ENCODE results near the gene PRSS3. TPM values are rescaled to one million over a fixed set of nuclear protein-coding genes. Genes with fewer than 3 reads are reported as not detected.
"Not testable (repeated sequence)": the region's sequence is repeated elsewhere in the genome, so short reads cannot be mapped to it uniquely, and the experiment has no call there.

Gene PRSS3
- polyA plus RNA-seq, 2 donors: 112 to 165 TPM

GRCh38 chr9:33827285-33827684 lies 31.9 kb downstream of the PRSS3 start:
- H3K27ac ChIP-seq (ENCODE audit: low read depth in 2 of 2, low read length in 1 of 2); H3K27me3 ChIP-seq (ENCODE audit: control insufficient read depth in 1 of 2, insufficient read depth in 2 of 2, low read length in 2 of 2); H3K36me3 ChIP-seq (ENCODE audit: control insufficient read depth in 2 of 2, insufficient read depth in 2 of 2, low read length in 1 of 2); H3K4me1 ChIP-seq (ENCODE audit: control insufficient read depth in 2 of 2, insufficient read depth in 2 of 2, low read length in 1 of 2); H3K9me3 ChIP-seq (ENCODE audit: control insufficient read depth in 2 of 2, insufficient read depth in 1 of 2, low read depth in 1 of 2, low read length in 1 of 2); H3K4me3 ChIP-seq (ENCODE audit: low read depth in 1 of 2, low read length in 2 of 2): not testable (repeated sequence)
- WGBS, 2 donors: 95 to 99% methylated on average over 11 of the region's 11 CpGs

DNA sequence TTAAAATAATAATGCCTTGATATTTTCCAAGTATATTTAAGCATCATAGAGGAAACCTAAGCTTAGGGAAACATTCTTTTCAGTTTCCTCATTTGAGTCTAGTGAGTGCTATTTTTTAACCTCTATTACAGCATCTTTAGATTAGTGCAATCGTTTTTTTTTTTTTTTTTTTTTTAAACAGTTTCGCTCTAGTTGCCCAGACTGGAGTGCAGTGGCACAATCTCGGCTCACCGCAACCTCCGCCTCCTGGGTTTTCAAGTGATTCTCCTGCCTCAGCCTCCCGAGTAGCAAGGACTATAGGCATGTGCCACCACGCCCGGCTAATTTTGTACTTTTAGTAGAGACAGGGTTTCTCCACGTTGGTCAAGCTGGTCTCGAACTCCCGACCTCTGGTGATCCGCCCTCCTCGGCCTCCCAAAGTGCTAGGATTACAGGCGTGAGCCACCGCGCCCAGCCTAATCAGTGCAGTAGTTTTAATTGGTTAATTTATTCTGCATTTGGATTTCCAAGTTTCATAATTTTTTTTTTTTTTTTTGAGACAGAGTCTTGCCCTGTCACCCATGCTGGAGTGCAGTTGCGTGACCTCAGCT lies 34.4 kb downstream of the PRSS3 start:
- H3K27me3 ChIP-seq (ENCODE audit: control insufficient read depth in 1 of 2, insufficient read depth in 2 of 2, low read length in 2 of 2); H3K9me3 ChIP-seq (ENCODE audit: control insufficient read depth in 2 of 2, insufficient read depth in 1 of 2, low read depth in 1 of 2, low read length in 1 of 2); H3K36me3 ChIP-seq (ENCODE audit: control insufficient read depth in 2 of 2, insufficient read depth in 2 of 2, low read length in 1 of 2); H3K27ac ChIP-seq (ENCODE audit: low read depth in 2 of 2, low read length in 1 of 2); H3K4me3 ChIP-seq (ENCODE audit: low read depth in 1 of 2, low read length in 2 of 2); H3K4me1 ChIP-seq (ENCODE audit: control insufficient read depth in 2 of 2, insufficient read depth in 2 of 2, low read length in 1 of 2): not testable (repeated sequence)
- 92 to 93% methylated on average over 17 of the region's 17 CpGs for WGBS, 2 donors

GRCh38 chr9:33835625-33836260 lies 40.4 kb downstream of the PRSS3 start:
- Histone ChIP-seq H3K27me3 (ENCODE audit: control insufficient read depth in 1 of 2, insufficient read depth in 2 of 2, low read length in 2 of 2) (no peaks in the 10 kb centered on the region), H3K36me3 (ENCODE audit: control insufficient read depth in 2 of 2, insufficient read depth in 2 of 2, low read length in 1 of 2) (no peaks in the 10 kb centered on the region), H3K9me3 (ENCODE audit: control insufficient read depth in 2 of 2, insufficient read depth in 1 of 2, low read depth in 1 of 2, low read length in 1 of 2) (no peaks in the 10 kb centered on the region), H3K27ac (ENCODE audit: low read depth in 2 of 2, low read length in 1 of 2) (peak overlapping the region in 1 of 2 donors; percentile 74), H3K4me3 (ENCODE audit: low read depth in 1 of 2, low read length in 2 of 2) (no peak overlapping the region), H3K4me1 (ENCODE audit: control insufficient read depth in 2 of 2, insufficient read depth in 2 of 2, low read length in 1 of 2) (peaks cover 0 to 3% of the 10 kb centered on the region in 2 donors)
- WGBS, 2 donors: 69 to 78% methylated on average over 11 of the region's 11 CpGs

DNA sequence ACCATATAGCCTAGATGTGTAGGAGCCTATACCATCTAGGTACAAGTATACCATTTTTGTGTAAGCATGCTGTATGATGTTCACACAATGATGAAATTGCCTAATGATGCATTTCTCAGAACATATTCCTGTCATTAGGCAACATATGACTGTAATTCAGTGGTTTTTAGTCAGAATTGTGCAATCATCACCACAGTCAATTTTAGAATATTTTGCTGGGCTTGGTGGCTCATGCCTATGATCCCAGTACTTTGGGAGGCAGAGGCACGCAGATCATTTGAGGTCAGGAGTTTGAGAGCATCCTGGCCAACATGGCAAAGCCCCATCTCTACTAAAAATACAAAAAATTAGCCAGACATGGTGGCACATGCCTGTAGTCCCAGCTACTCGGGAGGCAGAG lies 40.9 kb downstream of the PRSS3 start:
- H3K27ac ChIP-seq (ENCODE audit: low read depth in 2 of 2, low read length in 1 of 2): peak overlapping the region in 1 of 2 donors; percentile 74
- H3K36me3 ChIP-seq (ENCODE audit: control insufficient read depth in 2 of 2, insufficient read depth in 2 of 2, low read length in 1 of 2); H3K9me3 ChIP-seq (ENCODE audit: control insufficient read depth in 2 of 2, insufficient read depth in 1 of 2, low read depth in 1 of 2, low read length in 1 of 2); H3K4me1 ChIP-seq (ENCODE audit: control insufficient read depth in 2 of 2, insufficient read depth in 2 of 2, low read length in 1 of 2); H3K4me3 ChIP-seq (ENCODE audit: low read depth in 1 of 2, low read length in 2 of 2); H3K27me3 ChIP-seq (ENCODE audit: control insufficient read depth in 1 of 2, insufficient read depth in 2 of 2, low read length in 2 of 2): not testable (repeated sequence)
- 41 to 55% methylated on average over 2 of the region's 2 CpGs for WGBS, 2 donors

- no peaks in the 10 kb centered on the region for H3K27me3 ChIP-seq (ENCODE audit: control insufficient read depth in 1 of 2, insufficient read depth in 2 of 2, low read length in 2 of 2)
- H3K27ac ChIP-seq (ENCODE audit: low read depth in 2 of 2, low read length in 1 of 2): peak overlapping the region in 1 of 2 donors; percentile 33
- 81 to 90% methylated on average over 4 of the region's 4 CpGs for WGBS, 2 donors
- peaks cover 0 to 3% of the 10 kb centered on the region in 2 donors for H3K4me1 ChIP-seq (ENCODE audit: control insufficient read depth in 2 of 2, insufficient read depth in 2 of 2, low read length in 1 of 2)
- H3K4me3 ChIP-seq (ENCODE audit: low read depth in 1 of 2, low read length in 2 of 2): no peak overlapping the region
- no peaks in the 10 kb centered on the region for H3K36me3 ChIP-seq (ENCODE audit: control insufficient read depth in 2 of 2, insufficient read depth in 2 of 2, low read length in 1 of 2)
- no peaks in the 10 kb centered on the region for H3K9me3 ChIP-seq (ENCODE audit: control insufficient read depth in 2 of 2, insufficient read depth in 1 of 2, low read depth in 1 of 2, low read length in 1 of 2)
Measured at GRCh38 chr9:33837138-33837537, 41.8 kb downstream of the PRSS3 start.

DNA sequence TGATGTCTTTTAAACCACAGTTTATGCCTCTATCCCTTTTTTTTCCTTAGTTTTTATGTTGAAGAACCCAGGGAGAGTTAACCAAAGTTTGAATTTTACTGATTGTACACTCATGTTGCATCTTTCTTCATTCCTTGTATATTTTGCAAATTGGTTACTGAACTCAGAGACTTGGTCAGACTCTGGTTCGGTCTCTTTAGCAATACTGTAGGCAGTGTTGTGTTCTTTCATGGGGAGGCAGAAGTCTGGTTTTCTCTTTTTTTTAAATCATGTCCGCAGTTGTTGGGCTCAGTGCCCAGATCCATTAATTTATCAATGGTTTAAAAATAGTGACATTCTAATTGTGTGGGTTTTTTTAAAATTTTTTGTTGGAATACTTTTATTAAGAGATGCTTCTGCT lies 45.0 kb downstream of the PRSS3 start:
- Histone ChIP-seq H3K4me3 (ENCODE audit: low read depth in 1 of 2, low read length in 2 of 2) (no peak overlapping the region), H3K27ac (ENCODE audit: low read depth in 2 of 2, low read length in 1 of 2) (no peak overlapping the region), H3K9me3 (ENCODE audit: control insufficient read depth in 2 of 2, insufficient read depth in 1 of 2, low read depth in 1 of 2, low read length in 1 of 2) (no peaks in the 10 kb centered on the region), H3K27me3 (ENCODE audit: control insufficient read depth in 1 of 2, insufficient read depth in 2 of 2, low read length in 2 of 2) (no peaks in the 10 kb centered on the region), H3K36me3 (ENCODE audit: control insufficient read depth in 2 of 2, insufficient read depth in 2 of 2, low read length in 1 of 2) (no peaks in the 10 kb centered on the region), H3K4me1 (ENCODE audit: control insufficient read depth in 2 of 2, insufficient read depth in 2 of 2, low read length in 1 of 2) (peaks cover 0 to 3% of the 10 kb centered on the region in 2 donors)
- 36% methylated on average over 2 of the region's 2 CpGs for WGBS, 2 donors

DNA sequence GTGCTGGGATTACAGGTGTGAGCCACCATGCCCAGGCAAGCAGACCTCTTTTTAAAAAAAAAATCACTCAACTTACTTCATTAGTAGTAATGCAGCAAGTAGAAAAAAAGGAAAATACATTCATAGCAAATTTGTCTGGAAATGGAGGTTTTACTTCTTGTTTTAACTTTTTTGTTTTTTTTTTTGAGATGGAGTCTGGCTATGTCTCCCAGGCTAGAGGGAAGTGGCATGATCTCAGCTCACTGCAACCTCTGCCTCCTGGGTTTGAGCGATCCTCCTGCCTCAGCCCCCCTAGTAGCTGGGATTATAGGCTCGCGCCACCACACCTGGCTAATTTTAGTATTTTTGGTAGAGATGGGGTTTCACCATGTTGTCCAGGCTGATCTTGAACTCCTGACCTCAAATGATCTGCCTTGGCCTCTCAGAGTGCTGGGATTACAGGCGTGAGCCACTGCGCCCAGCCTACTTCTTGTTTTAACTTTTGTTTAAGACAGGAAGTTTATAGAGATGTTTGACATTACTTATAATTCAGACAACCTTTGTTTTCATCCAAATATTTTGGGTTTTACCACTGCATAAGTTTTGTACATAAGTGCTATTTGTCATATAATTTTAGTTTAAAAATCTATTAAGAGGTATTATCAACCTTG lies 48.1 kb downstream of the PRSS3 start:
- Histone ChIP-seq H3K36me3 (ENCODE audit: control insufficient read depth in 2 of 2, insufficient read depth in 2 of 2, low read length in 1 of 2) (no peaks in the 10 kb centered on the region), H3K27ac (ENCODE audit: low read depth in 2 of 2, low read length in 1 of 2) (no peak overlapping the region), H3K4me3 (ENCODE audit: low read depth in 1 of 2, low read length in 2 of 2) (no peak overlapping the region), H3K4me1 (ENCODE audit: control insufficient read depth in 2 of 2, insufficient read depth in 2 of 2, low read length in 1 of 2) (peaks cover 0 to 2% of the 10 kb centered on the region in 2 donors), H3K9me3 (ENCODE audit: control insufficient read depth in 2 of 2, insufficient read depth in 1 of 2, low read depth in 1 of 2, low read length in 1 of 2) (no peaks in the 10 kb centered on the region), H3K27me3 (ENCODE audit: control insufficient read depth in 1 of 2, insufficient read depth in 2 of 2, low read length in 2 of 2) (no peaks in the 10 kb centered on the region)
- 88 to 89% methylated on average over 5 of the region's 5 CpGs for WGBS, 2 donors

GRCh38 chr9:33846231-33846630 lies 50.9 kb downstream of the PRSS3 start:
- Histone ChIP-seq H3K4me3 (ENCODE audit: low read depth in 1 of 2, low read length in 2 of 2) (no peak overlapping the region), H3K27me3 (ENCODE audit: control insufficient read depth in 1 of 2, insufficient read depth in 2 of 2, low read length in 2 of 2) (no peaks in the 10 kb centered on the region), H3K9me3 (ENCODE audit: control insufficient read depth in 2 of 2, insufficient read depth in 1 of 2, low read depth in 1 of 2, low read length in 1 of 2) (no peaks in the 10 kb centered on the region), H3K27ac (ENCODE audit: low read depth in 2 of 2, low read length in 1 of 2) (no peak overlapping the region), H3K36me3 (ENCODE audit: control insufficient read depth in 2 of 2, insufficient read depth in 2 of 2, low read length in 1 of 2) (no peaks in the 10 kb centered on the region), H3K4me1 (ENCODE audit: control insufficient read depth in 2 of 2, insufficient read depth in 2 of 2, low read length in 1 of 2) (peaks cover 0 to 2% of the 10 kb centered on the region in 2 donors)
- 81 to 85% methylated on average over 4 of the region's 4 CpGs for WGBS, 2 donors

DNA sequence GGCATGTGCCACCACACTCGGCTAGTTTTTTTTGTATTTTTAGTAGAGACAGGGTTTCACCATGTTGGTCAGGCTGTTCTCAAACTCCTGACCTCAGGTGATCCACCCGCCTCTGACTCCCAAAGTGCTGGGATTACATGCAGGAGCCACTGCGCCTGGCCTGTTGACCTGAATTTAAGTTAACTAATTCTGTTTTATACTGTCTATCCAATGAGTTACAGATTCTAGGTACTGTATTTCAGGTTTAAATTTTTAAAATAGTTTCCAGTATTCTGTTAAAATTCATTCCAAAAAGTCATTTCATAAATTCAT lies 52.5 kb downstream of the PRSS3 start:
- not testable (repeated sequence) for H3K4me1 ChIP-seq (ENCODE audit: control insufficient read depth in 2 of 2, insufficient read depth in 2 of 2, low read length in 1 of 2); H3K4me3 ChIP-seq (ENCODE audit: low read depth in 1 of 2, low read length in 2 of 2); H3K9me3 ChIP-seq (ENCODE audit: control insufficient read depth in 2 of 2, insufficient read depth in 1 of 2, low read depth in 1 of 2, low read length in 1 of 2); H3K27me3 ChIP-seq (ENCODE audit: control insufficient read depth in 1 of 2, insufficient read depth in 2 of 2, low read length in 2 of 2); H3K36me3 ChIP-seq (ENCODE audit: control insufficient read depth in 2 of 2, insufficient read depth in 2 of 2, low read length in 1 of 2)
- H3K27ac ChIP-seq (ENCODE audit: low read depth in 2 of 2, low read length in 1 of 2): peak overlapping the region in 1 of 2 donors; percentile 4
- WGBS, 2 donors: 93% methylated on average over 3 of the region's 3 CpGs

All from esophagus (tissue), 2 donors.